ENCODE results near the gene SPTLC3. TPM values are rescaled to one million over a fixed set of nuclear protein-coding genes. Genes with fewer than 3 reads are reported as not detected.

SPTLC3 gene
- total RNA-seq, 2 experiments from 2014 or later = not detected

GRCh38 chr20:13002251-13002650 is 6.5 kb upstream of the SPTLC3 start:
- ChIA-PET CTCF (ENCODE audit: unreplicated experiment) (no interaction called here), POLR2A (no interaction called here)
- Histone ChIP-seq H3K4me3 (ENCODE audit: low read depth, low read length, poor library complexity, severe bottlenecking) (no peak overlapping the region), H3K9me2 (ENCODE audit: insufficient read depth, low read length) (no peaks in the 10 kb centered on the region), H3K36me3 (ENCODE audit: insufficient read depth, low read length) (no peaks in the 10 kb centered on the region), H3K4me1 (ENCODE audit: insufficient read depth, low read length, poor library complexity, severe bottlenecking) (no peaks in the 10 kb centered on the region), H4K20me1 (ENCODE audit: insufficient read depth, low read length) (no peaks in the 10 kb centered on the region), H3K27ac (ENCODE audit: low read depth, low read length, poor library complexity, severe bottlenecking) (no peak overlapping the region), H3K9me3 (ENCODE audit: low read length) (no peaks in the 10 kb centered on the region), H2AFZ (ENCODE audit: low read length) (no peak overlapping the region), H3K4me2 (ENCODE audit: low read length) (no peak overlapping the region), H3K79me2 (ENCODE audit: insufficient read depth, low read depth, low read length) (no peaks in the 10 kb centered on the region)
- DNase-seq (ENCODE audit: low spot score) = no peak
- TF ChIP-seq EZH2phosphoT487 (IDR thresholded peaks at IDR 0.05; ENCODE audit: borderline replicate concordance, low read depth, low read length) = no peak
- TF ChIP-seq, protein P1, sequence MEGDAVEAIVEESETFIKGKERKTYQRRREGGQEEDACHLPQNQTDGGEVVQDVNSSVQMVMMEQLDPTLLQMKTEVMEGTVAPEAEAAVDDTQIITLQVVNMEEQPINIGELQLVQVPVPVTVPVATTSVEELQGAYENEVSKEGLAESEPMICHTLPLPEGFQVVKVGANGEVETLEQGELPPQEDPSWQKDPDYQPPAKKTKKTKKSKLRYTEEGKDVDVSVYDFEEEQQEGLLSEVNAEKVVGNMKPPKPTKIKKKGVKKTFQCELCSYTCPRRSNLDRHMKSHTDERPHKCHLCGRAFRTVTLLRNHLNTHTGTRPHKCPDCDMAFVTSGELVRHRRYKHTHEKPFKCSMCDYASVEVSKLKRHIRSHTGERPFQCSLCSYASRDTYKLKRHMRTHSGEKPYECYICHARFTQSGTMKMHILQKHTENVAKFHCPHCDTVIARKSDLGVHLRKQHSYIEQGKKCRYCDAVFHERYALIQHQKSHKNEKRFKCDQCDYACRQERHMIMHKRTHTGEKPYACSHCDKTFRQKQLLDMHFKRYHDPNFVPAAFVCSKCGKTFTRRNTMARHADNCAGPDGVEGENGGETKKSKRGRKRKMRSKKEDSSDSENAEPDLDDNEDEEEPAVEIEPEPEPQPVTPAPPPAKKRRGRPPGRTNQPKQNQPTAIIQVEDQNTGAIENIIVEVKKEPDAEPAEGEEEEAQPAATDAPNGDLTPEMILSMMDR (conservative IDR thresholded peaks at IDR 0.05; ENCODE audit: low read length) = no peak
- no TSS peak for BruUV-seq (replicated peaks)
- intact Hi-C loops (cut with micrococcal nuclease; ENCODE audit: unreplicated experiment) = no loop called here

GRCh38 chr20:13006825-13007224 is 1.9 kb upstream of the SPTLC3 start:
- intact Hi-C loops (cut with micrococcal nuclease; ENCODE audit: unreplicated experiment) = no loop called here

DNA sequence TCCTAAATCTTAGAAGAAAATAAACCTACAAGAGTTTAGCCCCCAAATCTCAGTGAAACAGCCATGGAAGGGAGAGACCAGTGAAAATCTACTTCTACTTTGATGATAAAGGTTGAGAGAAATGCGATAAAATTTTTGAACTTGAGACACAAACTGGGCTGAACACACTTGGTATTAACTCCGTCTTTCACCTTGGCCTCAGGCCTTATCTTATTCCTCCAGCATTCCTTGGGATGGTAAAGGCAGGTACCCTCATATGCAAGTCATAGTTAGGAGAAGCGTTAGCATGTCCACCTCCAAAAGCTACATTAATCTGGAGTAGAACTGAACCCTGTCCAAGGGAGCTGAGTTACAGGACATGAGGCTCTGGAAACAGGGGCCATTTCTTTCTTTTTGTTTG is 1.2 kb upstream of the SPTLC3 start:
- Histone ChIP-seq H3K9me3 (ENCODE audit: low read length) (no peaks in the 10 kb centered on the region), H3K36me3 (ENCODE audit: insufficient read depth, low read length) (no peaks in the 10 kb centered on the region), H3K9me2 (ENCODE audit: insufficient read depth, low read length) (no peaks in the 10 kb centered on the region), H2AFZ (ENCODE audit: low read length) (no peak overlapping the region), H3K79me2 (ENCODE audit: insufficient read depth, low read depth, low read length) (no peaks in the 10 kb centered on the region), H3K4me3 (ENCODE audit: low read depth, low read length, poor library complexity, severe bottlenecking) (no peak overlapping the region), H3K4me2 (ENCODE audit: low read length) (no peak overlapping the region), H3K27ac (ENCODE audit: low read depth, low read length, poor library complexity, severe bottlenecking) (no peak overlapping the region), H4K20me1 (ENCODE audit: insufficient read depth, low read length) (no peaks in the 10 kb centered on the region), H3K4me1 (ENCODE audit: insufficient read depth, low read length, poor library complexity, severe bottlenecking) (peaks cover 21% of the 10 kb centered on the region)
- no peak for DNase-seq (ENCODE audit: low spot score)
- POLR2A ChIA-PET = no interaction called here
- CTCF ChIA-PET (ENCODE audit: unreplicated experiment) = no interaction called here
- no peak for TF ChIP-seq EZH2phosphoT487 (IDR thresholded peaks at IDR 0.05; ENCODE audit: borderline replicate concordance, low read depth, low read length)
- TF ChIP-seq, protein P1 (conservative IDR thresholded peaks at IDR 0.05; ENCODE audit: low read length) = no peak
- intact Hi-C loops (cut with micrococcal nuclease; ENCODE audit: unreplicated experiment) = no loop called here
- BruUV-seq (replicated peaks) = no TSS peak

More at GRCh38 chr20:13006825-13007224, 1.9 kb upstream of the SPTLC3 start:
- H3K36me3 ChIP-seq (ENCODE audit: insufficient read depth, low read length) = no peaks in the 10 kb centered on the region
- no peak for TF ChIP-seq EZH2phosphoT487 (IDR thresholded peaks at IDR 0.05; ENCODE audit: borderline replicate concordance, low read depth, low read length)
- TF ChIP-seq, protein P1 (conservative IDR thresholded peaks at IDR 0.05; ENCODE audit: low read length) = no peak
- no peaks in the 10 kb centered on the region for H3K9me2 ChIP-seq (ENCODE audit: insufficient read depth, low read length)
- ChIA-PET POLR2A (no interaction called here), CTCF (ENCODE audit: unreplicated experiment) (no interaction called here)
- no peak for DNase-seq (ENCODE audit: low spot score)
- no peak overlapping the region for H3K27ac ChIP-seq (ENCODE audit: low read depth, low read length, poor library complexity, severe bottlenecking)
- no peak overlapping the region for H3K4me2 ChIP-seq (ENCODE audit: low read length)
- H2AFZ ChIP-seq (ENCODE audit: low read length) = no peak overlapping the region
- H3K4me3 ChIP-seq (ENCODE audit: low read depth, low read length, poor library complexity, severe bottlenecking) = no peak overlapping the region
- no peaks in the 10 kb centered on the region for H4K20me1 ChIP-seq (ENCODE audit: insufficient read depth, low read length)
- no peaks in the 10 kb centered on the region for H3K79me2 ChIP-seq (ENCODE audit: insufficient read depth, low read depth, low read length)
- H3K4me1 ChIP-seq (ENCODE audit: insufficient read depth, low read length, poor library complexity, severe bottlenecking) = peaks cover 21% of the 10 kb centered on the region
- no peaks in the 10 kb centered on the region for H3K9me3 ChIP-seq (ENCODE audit: low read length)
- BruUV-seq (replicated peaks) = no TSS peak
